Suppressor macrophage (primary cell): Measurements from ENCODE around the gene KIRREL3.
"Not testable (repeated sequence)": the region's sequence is repeated elsewhere in the genome, so short reads cannot be mapped to it uniquely, and the experiment has no call there.

Experiments
- DNase-seq, 4 experiments: peaks; one replicate each; pipeline ENCODE4 v3.0.0-alpha.2; 2020 to 2022

Gene KIRREL3

GRCh38 chr11:126996036-126996804 is 4.3 kb downstream of the KIRREL3 start:
- no peak for DNase-seq

GRCh38 chr11:126993599-126993998 is 7.0 kb downstream of the KIRREL3 start:
- DNase-seq: no peak

- DNase-seq: no peak
Measured at GRCh38 chr11:126992804-126993111, 7.8 kb downstream of the KIRREL3 start.

DNA sequence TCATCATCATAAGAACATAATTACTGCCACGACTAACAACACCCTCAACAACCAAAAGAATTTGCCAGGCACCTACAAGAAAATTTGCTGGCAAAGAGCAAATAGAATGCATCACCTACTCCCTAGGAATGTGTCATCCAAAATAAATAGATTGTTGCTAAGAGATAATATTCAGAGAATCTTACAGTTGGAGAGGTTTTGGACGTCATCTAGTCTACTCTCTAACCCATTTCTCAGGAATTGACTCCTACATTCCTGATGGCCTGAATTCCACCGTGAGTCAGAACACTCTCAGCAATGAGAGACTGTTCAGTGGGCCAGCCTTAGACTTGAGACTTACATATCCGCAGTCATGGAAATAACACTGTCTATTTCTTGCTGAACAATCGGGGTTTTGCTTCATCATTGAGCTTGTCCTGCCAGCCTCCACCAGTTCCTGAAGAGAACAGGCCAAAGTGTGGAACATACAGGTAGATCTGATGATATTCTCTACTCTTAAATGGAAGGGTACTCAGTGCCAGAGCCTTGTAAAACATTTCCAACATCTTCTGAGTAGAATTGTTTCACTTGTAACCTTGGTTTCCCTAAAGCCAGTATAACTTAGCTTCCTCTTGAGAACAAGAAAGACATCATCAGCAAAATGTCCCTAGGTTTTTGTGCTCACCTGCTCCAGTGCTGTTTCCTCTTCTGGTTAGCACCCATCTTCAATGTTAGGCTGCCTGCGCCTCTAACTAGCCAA is 8.3 kb downstream of the KIRREL3 start:
- DNase-seq: no peak

DNA sequence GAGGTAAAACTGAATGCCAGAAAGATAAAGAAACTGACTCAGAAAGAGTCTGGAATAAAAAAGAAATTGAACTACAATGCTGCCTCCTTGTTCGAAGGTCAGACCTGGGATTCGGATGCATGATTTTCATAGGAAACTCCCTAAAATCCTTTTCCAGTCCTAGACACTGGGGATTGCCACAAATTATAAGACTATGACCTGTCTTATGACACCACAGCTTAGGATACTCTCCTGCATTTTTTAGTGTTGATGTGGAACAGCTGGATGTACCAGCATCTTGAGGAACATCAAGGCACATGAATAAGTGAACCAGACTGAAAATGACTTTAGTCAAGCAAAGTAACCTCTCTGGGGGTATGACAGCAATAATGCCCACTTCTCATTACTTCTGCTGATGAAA is 9.0 kb downstream of the KIRREL3 start:
- no peak for DNase-seq

- DNase-seq: no peak
Measured at GRCh38 chr11:126990716-126991480, 9.7 kb downstream of the KIRREL3 start.

DNA sequence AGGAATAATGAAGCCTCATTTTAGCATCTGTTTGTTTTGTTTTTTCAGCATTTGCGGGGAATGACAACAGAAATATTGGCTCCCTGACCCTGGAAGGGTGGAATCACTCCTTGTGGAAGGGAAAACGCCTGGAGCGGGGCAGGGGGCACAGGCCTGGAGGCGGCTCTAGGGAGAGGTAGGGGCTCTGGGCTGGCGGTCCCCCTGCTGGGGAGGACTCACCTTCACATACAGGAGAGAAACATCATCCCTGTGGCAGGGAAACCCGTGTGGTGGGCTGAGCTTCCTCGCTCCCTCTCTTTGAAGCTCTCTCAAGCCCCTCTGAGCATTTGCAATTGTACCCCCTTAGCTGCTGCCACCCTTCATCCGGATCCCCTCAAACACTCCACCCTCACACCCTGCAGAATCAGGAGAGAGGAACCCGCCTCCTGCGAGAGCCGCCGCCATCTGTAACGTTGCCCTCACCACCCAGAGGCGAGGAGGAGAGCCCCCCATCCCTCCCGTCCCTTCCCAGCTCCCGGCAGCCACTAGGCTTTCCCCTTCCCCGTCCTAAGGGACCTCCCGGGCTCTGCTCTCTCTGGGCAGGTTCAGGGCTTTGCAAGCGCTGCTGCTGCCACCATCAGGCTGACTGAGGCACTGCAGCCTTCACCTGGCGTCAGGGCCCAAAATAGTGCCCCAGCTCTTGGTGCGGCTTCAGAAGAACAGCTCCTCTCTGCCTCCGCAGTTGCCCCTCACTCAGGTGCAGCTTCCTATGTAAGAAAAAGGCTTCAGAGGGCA is 10.4 kb downstream of the KIRREL3 start:
- peak; percentile 52 to 72 (median 66) for DNase-seq

DNA sequence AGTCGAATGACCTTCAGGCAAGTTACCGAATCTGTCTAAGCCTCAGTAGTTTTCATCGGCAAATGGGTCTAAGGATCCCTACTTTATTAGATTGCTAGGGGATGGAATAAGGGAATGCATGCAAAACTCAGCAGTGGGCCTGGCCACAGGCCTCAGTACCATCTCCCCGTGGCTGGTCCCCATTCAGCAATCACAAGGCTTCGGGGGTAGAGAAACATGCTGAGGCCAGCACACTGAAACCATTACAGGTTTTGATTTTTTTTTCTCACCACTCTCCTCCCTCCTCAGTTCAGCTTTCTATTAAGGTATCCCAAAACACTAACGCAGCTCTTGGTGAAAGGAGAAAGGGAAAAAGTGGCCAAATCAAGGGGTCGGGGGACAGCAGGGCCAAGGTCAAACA is 11.9 kb downstream of the KIRREL3 start:
- DNase-seq: no peak

DNA sequence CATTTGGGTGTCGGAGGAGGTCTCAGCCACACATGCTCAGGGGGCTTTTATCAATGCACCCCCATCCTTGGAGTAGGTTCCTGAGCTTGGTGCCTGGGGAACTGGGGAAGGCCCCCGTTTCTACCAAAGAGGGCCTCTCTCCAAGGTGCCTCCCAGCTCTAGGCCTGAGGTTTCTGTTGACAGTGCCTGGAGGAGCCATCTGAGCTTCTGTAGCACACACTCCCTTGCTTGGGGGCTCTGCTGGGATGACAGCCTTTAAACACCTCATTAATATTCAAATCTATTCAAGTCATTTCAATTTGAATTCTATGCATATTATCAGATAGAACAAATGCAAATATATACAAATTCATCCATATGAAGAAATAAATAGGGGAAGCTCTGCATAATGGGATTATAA is 18.9 kb downstream of the KIRREL3 start:
- DNase-seq: no peak

- DNase-seq: no peak
Measured at GRCh38 chr11:126978911-126979310, 21.7 kb downstream of the KIRREL3 start.

DNA sequence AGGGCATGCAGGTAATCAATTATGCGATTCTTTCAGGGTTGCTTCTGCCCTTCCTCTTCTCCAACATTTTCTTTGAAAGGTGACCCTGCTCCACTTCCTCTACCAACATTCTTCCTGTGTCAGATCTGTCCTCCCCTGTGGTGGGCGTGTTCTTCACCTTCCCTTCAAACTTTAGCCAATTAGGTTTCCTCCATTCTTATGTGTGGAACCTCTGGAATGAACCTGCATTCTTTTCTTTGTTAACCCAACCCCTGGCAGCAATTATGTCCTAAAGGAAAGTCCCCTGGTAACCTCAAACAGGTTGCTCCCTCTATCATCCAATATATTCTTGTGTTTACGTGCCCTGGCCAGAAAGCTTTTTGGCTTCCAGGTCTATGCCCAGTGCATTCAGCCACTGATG is 22.4 kb downstream of the KIRREL3 start:
- DNase-seq: no peak

DNA sequence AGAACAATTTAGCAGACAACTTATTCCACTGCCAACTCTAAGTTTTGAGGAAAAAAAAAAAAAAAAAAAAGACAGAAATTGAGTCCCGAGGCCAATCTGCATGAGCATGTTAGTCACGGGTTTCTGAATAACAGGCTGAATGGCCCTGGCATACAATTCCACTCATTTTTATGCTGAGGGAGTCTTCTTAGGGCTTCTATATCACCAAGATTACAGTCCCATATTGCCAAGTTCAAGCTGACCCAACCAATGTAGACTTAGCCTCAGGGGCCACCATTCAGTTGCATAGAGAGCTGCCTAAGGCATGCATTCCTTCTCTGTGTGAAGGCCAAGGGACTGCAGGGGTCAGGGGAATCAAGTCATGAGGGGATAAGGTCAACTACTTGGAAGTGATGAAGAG is 27.5 kb downstream of the KIRREL3 start:
- no peak for DNase-seq

DNA sequence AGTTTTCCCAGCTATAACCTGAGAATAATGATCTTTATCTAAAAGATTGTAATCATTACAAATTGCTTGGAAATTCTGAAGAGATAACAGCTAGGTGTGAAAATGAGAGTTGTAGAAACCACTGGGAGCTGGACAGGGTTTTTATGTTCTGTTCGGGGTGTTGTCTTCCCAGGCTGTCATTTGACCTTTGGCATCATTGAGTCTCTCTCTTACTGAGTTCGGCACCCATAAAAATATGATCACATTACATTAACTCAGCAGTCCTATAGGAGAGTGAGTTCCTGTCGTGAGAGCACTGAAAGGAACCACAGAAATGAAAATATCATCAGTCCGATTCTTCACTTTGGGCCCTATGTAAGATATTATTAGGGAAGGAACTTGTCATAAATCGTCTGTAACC is 29.3 kb downstream of the KIRREL3 start:
- no peak for DNase-seq

GRCh38 chr11:126969865-126970479 is 30.6 kb downstream of the KIRREL3 start:
- DNase-seq: peak in 1 of 4 experiments; percentile 1

- no peak for DNase-seq
Measured at GRCh38 chr11:126968915-126969314, 31.7 kb downstream of the KIRREL3 start.

- no peak for DNase-seq
Measured at GRCh38 chr11:126965331-126965730, 35.2 kb downstream of the KIRREL3 start.

- no peak for DNase-seq
Measured at GRCh38 chr11:126963603-126964363, 36.8 kb downstream of the KIRREL3 start.

DNA sequence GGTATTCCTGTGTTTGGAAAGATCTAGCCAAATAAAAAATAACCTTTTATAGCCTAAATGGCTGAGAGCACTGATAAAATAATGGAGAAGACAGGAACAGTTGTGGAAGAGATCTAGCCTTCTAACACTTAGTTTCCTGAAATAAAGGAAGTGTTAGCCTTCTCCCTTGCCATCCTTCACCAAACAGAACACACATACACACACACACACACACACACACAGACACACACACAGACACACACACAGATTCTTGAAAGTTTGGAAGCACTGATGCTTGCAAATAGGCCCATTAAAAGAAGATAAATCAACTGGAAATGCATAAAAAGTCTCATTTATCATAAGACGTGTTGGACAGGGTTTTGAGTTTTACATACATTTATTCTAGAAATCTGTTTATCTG is 37.5 kb downstream of the KIRREL3 start:
- no peak for DNase-seq

GRCh38 chr11:126959700-126960099 is 40.9 kb downstream of the KIRREL3 start:
- no peak for DNase-seq

GRCh38 chr11:126956635-126957034 is 43.9 kb downstream of the KIRREL3 start:
- DNase-seq: no peak

GRCh38 chr11:126952533-126952932 is 48.0 kb downstream of the KIRREL3 start:
- not testable (repeated sequence) for DNase-seq

GRCh38 chr11:126951465-126951864 is 49.1 kb downstream of the KIRREL3 start:
- DNase-seq: no peak
